Putamen (tissue), 1 donor: Measurements from ENCODE around the gene SLC24A3.

Experiments
- DNase-seq: peaks from one replicate; pipeline ENCODE4 v3.0.0-alpha.2; 2016; ENCODE audit warnings: low spot score

SLC24A3 gene

DNA sequence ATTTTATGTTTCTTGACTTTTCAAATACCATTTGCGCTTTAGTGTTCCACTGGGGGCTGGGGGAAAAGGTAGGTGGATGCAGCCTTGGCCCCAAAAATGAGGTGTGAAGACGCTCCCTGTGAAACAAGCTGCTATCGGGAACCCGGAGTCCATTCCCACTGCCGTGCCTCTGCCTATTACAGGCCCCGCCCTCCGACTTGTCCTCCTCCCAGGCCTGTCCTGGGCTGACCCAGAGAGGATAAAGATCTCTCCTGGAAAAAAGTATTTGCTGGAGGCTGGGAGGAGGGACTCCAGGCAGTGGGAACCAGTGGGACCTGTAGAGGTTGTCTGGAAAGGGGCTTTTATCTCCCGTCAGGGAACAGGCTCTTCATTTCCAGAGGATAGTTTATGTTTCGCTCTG lies 215.0 kb downstream of the SLC24A3 start:
- no peak for DNase-seq

DNA sequence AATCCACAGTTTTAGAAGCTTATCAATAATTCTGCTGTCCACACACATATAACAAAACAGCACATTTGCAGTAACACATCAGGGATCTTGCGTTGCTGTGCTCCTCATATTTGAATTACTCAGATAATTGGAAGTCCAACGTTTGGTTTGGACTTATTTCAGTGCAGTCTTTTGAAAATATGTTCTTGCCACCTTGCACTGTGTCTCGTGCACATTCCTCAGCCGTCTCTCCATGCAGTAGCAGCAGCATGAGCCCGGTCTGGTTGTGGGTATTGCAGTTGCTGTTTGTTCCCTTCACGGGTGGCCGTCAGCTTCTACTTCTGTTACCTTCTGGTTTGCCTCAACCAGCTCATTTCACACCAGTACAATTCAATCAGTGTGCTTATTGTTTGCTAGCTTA lies 215.5 kb downstream of the SLC24A3 start:
- DNase-seq = no peak

DNA sequence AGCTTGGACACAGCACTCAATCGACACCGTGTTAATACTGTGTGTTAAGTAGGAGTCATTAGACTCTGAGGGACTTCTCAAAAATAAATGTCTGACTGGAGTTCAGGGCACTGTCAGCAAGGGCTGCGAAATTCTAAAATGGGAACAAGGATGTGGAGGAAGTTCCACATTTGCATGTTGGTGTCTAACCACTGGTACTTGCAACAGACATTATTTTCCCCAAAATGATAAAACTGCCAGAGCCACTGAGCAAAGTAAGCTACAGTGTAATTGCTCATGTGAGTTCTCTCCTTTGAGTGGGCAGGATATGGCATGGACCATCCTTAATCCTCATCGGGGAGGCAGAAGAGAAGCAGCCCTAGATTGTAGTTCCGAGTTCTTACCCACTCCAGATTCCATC lies 215.9 kb downstream of the SLC24A3 start:
- DNase-seq = no peak

DNA sequence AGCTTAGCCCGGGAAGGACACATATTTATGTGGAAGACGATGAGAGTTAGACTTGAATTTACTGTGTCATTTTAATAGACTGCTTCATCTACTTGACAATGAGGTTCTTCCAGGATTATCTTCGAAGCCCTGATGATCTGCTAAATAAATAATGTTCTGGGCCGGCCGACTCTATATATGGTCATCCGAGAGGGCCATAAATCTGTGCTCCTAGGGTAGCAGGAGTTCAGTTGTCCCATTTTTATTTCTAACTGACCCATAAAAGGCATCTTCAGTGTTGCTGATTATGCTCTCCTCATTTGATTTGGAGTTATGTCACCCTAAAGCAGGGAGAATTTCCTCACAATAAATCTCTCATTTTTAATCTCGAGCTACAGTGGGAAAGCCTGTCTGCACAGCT lies 217.1 kb downstream of the SLC24A3 start:
- DNase-seq = no peak

DNA sequence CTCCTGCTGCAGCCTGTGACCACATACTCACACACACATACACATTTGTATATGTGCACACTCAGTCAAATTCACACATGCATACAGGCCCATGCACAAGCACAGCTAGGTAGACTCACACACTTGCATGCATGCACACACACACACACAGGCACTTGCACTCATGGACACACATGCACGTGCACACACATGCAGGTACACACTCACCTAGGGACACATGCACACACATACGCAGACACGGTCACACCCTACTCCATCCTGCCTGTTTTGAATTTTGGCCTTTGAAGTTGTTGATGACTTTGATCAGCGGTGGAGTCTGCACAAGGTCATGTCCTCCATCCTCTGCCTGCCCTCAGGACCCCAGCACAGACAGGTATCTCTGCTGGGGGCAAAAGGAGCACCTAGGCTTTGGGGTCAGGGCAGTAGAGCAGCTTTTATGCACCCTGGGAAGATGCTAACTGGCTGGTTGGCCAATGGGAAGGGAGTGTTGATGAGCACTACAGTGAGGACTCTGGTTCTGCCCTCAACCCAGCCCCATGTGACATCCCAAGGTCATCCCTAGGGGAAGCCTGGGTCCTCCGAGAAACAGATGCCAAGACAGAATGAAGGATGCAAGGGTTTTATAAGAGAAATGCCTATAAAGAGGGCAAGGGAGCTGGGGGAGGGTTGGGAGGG lies 218.3 kb downstream of the SLC24A3 start:
- no peak for DNase-seq

DNA sequence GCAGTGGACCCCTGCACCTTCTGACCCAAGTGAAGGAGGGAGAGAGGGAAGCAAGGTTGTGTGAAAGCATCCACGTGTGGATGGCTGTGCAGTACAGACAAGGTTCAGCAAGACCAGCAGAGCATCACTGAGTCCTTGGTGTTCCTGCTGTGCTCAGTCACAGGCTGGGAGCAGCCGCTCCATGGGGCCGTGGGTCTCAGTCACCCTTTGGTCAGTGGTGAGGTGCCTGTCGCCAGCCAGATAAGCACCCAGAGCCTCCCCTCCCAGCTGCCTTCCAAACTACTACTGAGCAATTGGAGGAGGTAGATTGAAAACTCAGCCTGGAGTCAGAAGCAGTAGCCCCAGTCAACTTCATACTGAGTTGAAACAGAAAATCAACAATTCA lies 218.9 kb downstream of the SLC24A3 start:
- DNase-seq = no peak

DNA sequence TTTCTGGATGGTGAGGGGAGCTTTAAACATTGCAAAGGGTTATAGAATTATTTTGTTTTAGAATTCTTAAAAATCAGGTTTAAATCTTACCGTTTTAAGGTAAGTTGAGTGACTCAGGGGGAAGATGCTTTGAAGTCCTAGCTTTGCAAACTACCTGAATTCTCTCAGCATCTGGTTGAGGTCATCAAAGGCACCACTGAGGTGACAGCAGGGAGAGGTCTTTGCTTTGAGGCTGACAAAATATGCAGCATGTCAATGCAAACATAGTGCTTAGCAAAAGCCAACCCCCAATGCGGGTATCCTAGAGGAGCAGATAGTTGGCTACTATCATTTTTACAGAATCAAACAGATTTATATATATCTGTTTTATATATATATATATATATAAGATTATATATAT lies 219.5 kb downstream of the SLC24A3 start:
- DNase-seq = no peak

DNA sequence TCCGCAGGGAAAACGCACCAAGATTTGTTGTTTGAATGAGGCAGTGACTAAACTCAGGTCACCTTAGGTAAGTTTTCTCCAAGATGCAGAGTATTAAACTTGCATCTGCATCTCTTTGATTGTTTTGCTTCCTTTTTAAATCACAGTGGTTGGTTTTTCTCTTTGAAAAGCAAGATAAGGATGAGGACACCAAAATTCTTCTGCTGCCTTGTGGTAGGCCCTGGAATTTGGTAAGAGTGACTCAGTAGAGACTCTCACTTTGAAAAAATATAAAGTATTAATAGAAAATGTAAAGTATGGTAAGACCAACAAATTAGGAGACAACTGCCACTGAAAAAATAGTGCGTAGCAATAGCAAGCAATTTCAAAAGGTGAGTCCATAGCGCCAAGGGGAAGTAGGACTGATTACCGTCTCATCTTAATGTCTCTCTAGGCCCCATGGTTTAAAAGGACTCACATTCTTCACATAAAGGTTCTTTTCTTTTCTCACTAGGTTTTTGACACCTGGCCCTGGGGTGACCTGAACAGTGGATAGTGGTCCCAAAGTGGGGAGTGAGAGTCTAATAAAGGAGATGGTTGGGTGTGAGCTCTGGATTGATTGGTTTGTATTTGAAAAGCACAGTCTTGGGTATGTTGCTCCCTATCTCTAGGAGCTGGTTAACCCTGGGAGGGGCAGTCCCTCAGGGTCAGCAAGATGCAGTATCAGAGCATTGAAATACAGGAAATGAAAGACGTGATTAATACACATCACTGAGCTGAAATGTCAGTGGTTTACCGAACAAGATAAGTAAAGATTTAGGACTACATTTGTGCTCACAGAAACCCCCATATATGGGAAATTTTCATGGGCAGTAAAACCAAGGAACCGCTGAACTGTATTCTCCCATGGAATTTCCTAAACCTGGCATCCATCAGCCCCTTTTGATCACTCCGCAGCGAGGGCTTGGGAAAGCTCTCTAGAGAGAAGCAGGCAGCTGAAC lies 221.2 kb downstream of the SLC24A3 start:
- DNase-seq = no peak

DNA sequence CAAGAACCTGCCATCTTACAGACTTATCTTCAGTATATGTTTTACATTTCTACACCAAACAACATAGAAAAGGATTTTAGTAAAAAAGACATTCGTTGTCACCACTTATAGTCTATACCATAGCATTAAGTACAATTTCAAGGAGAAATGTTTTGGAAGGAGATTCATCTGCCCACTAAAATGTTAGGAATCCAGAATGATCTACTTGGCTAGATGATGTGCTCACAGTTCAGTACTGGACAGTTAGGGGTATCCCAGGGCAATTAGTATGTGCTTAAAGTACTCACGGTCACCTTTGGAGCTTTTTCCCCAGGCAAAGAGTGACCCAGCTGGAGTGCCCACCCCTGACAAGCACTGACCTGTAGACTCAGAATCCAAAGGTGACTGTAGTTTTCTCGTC lies 222.9 kb downstream of the SLC24A3 start:
- DNase-seq = no peak

DNA sequence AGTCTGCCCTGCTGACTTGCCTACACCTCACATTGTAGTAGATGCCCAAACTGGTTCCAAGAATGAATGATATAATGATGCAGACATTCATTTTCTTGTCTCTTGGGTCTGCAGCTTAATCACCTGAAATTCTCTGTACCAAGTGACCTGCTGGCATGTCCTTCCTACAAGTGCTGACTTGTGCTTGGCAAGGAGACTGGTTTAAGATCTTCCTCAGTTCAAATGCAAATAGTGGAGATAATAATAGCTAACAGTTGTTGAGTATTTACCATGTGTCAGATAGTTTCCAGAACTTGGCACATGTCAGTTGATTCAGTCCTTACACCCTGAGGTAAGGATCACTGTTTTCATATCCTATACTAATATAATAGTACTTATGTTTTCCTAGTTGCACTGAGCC lies 223.4 kb downstream of the SLC24A3 start:
- DNase-seq = no peak

DNA sequence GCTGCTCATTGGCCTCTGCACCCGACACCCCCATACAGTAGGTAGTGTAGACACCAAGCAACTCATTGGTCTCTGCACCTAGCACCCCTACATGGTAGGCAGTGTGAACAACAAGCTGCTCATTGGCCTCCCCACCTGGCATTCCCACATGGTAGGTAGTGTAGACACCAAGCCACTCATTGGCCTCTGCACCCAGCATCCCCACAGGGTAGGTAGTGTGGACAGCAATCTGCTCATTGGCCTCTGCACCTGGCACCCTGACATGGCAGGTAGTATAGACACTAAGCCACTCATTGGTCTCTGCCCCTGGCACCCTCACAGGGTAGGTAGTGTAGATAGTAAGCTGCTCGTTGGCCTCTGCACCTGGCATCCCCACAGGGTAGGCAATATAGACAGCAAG lies 226.0 kb downstream of the SLC24A3 start:
- DNase-seq = no peak

DNA sequence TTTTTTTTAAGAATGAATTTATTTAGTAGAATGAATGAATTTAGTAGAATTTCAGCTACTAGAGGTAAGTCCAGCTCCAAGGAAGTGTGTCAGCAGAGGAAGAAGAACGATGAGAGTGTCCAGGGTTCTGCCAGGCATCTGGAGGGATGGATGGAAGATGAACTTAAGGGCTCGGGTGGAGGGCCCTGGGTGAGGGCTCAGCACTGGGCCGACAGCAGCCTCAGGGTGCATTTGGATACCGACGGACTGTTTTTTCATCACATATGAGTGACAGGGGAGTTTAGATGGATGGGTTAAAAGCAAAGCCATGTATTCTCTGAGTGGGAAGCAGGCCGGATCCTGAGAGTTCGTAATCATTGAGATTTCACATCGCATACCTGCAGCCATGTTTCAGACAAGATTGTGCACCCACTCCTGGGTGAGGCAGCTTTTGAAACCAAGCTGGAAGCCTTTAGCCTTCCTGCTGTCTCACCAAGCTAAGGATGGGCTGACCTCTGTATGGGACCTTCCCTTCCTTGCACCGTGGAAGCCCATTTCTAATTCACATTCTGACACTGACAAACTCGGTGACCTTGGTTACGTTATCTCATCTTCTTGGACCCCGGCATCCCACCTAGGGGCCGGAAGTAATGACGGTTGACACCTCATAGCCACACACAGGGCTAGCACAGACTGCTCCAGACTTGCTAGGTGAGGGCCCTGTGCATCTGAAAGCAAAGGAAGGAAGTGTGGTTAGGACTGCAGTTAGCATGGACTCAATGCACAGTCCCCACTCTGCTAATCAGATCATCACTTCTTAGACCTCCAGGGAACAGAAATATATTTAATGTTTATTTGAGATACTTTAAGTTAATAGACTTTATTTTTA lies 228.5 kb downstream of the SLC24A3 start:
- no peak for DNase-seq

DNA sequence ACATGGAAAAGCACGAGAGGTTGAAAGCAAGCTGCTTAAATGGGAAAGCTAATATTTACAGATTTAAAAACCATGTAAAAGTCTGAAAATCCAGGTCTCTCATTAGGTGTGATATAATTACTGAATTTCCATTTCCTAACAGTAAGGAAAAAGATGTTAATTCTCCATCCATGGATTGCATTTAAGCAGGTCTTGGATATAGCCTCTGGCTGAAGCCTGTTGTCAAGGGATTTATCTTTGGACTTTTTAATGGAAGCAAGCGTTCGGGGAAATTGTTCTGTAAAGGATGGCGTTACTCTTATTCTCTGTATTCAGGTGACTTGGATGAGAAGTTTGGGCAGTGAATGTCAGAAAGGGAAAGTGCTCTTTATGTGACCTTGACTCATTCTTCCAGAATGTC lies 233.8 kb downstream of the SLC24A3 start:
- no peak for DNase-seq

DNA sequence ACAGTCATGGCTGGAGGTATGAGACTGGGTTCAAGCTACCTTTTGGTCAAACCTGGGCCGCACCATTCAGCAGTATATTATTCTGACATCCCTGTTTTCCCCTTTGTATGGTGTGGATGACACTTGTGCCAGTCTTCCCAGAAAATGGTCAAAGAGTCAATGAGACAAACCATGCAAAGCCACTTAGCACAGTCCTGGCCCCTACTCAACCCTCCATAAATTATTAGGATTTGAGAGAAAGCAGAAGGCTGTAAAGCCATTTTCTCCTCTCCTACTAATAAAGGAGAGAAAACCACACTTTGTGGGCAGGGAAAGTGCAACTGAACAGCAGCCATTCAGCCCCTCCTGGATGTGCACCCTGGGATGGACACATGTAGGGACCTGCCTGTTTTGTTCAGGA lies 236.2 kb downstream of the SLC24A3 start:
- DNase-seq = no peak

DNA sequence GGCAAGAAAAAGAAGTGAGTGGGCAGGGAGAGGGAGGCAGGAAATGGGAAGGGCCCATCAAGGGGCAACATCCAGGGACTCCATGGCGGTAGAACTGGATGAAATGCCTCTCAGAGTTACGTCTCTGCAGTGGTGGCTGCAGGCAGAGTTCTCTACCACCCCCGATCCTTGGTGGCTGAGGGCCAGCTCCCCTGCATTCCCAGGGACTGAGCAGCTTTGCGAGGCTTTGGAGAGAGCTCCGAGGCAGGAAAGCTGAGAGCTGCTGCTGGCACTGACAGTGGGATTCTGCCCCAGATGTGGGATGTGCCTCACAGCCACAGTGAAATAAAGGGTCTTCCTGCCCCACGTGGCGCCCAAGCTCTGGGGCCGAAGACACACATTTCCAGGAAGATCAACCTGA lies 236.6 kb downstream of the SLC24A3 start:
- DNase-seq = no peak

DNA sequence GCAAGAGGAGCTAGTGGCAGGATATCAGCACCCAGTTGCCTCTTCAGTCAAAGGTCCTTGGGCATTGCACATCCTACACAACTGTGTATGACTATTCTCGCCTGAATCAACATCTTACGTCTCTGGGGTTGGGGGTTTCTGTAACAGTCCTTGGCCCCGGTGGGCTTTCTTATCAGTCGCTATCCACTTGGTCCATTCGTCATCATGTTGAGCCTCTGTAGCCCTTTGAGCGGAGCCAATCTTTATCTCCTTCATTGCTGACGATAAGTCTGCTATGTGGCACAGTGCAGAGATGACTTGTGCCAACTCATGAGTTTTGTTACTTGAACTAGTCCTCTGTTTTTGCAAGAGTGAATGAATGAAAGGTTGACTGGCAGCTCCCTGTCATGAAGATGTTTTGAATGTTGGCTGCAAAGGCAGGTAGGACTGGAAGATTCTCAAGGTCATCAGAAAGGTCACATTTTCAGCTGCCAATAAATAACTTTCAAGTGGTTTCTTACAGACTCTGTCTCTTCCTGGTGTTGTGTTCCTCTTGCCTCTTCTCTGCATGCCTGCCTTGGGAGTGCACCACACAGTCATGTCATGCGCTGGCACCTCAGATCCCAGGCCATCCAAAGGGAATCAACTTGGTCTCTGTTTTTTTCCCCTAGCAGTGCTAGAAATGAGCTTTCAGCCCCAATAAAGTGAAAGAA lies 238.9 kb downstream of the SLC24A3 start:
- DNase-seq = no peak

DNA sequence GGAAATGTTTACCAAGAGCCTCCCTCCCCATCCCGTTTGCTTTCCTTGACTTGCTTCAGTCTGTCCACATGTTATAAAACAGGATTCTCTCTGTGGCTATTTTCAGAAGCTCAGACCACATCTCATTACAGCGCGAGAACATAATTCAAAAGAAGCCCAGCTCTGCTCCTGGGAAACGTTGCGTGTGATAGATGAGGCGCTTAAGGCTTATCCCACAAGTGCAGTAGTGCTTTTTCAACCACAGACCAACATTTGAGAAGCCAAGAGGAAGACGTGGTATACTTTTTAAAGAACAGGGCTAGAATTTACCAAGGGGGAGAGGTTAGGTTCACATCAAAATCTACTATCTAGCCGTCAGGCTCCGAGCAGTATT lies 239.5 kb downstream of the SLC24A3 start:
- no peak for DNase-seq

DNA sequence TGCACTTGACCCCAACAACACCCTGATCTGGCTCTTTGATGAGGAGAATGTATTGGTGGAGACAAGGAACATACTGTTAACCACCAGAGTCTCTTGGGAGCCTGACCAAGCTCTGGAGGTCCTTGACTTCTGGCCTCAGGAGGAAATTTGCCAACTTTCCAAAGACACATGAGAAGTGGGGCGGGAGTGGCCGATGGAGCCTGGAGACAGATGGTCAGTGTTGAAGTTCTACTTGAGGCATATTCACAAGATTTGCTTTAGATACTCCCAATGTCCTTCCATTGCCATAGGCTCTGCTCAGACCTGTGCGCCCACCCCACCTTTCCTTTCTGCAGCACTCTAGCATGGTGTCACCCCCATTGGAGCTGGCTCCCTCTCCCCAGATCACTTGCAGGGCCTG lies 241.0 kb downstream of the SLC24A3 start:
- DNase-seq = no peak

DNA sequence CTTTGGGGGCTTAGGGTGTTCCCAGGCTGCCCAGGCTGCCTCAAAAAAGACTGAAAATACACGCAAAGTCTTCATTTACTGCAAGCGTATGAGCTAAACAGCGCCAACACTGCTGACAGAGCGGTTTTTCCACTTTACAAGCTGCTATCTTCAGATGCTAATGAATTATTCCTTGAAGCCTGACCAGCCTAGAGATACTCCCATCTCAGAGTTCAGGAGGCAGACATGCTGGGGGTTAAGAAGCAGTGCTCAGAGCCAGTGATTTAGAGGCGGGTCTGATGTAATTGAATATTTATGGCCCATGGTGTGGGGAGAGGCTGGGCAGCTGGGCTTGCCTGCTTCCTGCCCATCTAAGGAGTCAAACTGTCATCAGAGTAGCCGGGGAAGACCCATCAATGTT lies 241.4 kb downstream of the SLC24A3 start:
- no peak for DNase-seq

DNA sequence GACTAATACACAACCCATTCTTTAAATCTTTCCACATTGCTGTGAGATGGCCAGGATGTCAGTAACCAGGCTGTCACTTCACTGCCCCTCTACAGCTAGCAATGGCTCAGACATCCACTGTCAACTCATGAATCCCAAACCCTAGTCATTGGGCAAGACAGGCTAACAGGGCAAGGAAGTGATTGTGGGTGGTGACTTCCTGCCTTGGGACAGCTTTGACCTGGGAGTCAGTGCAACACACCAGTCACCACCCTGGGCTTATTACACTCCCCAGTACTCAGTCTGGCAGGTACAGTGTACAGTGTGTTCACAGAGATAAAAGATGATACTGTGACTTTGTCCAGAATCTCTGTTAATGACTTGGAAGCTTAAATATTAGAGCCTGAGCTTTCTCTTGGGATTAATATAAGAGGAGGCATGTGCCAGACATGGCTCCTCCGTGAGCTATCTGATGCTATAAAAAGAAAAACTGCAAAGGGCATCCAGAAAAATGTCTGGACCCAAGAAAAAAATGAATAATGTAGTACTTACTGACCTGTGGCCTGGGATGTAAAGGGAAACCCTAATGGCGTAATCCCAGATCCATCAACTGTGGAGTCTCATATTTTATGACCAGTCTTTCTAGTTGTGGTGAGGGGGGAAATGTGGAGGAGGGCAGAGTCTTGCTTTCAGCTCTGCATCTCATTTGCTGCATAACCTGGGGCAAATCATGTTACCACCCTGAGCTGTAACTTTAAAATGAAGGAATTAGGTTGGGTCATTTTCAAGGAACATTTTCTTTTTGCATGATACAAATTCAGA lies 244.4 kb downstream of the SLC24A3 start:
- DNase-seq = no peak

DNA sequence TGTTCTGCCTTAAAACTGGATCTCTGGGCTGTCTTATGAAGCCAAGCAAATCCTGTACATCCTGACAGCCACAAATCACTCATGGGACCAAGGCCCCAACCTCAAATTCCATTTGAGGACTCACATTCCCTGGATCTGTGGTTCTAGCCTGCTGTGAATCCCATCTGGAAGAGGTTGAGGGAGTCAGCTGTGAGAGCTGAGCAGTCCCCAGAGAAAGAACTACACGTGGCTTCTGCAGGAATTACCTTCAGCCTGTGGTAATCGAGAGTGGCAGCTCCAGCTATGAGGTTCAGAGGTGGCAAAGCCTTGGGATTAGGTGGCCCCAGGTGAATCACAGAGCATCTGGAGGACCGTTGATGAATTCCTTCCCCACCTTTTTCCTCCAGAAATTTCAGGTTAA lies 245.2 kb downstream of the SLC24A3 start:
- no peak for DNase-seq
